Rectal smooth muscle tissue (tissue), 1 donor: ENCODE measurements around the gene TYMS.

Source experiments
- H3K27ac ChIP-seq: one replicate; pipeline ENCODE4 v1.7.0; 2013; ENCODE audit warnings: low read depth, low read length, inconsistent platforms
- H3K27me3 ChIP-seq: one replicate; pipeline ENCODE4 v1.7.0; 2013; ENCODE audit warnings: low read length; ENCODE audit not compliant: control insufficient read depth, insufficient read depth
- H3K36me3 ChIP-seq: one replicate; pipeline ENCODE4 v1.7.0; 2013; ENCODE audit warnings: low read length; ENCODE audit not compliant: control insufficient read depth, insufficient read depth
- H3K4me1 ChIP-seq: one replicate; pipeline ENCODE4 v1.7.0; 2013; ENCODE audit warnings: low read length; ENCODE audit not compliant: control insufficient read depth, insufficient read depth
- H3K4me3 ChIP-seq: one replicate; pipeline ENCODE4 v1.7.0; 2013; ENCODE audit warnings: low read length
- H3K9ac ChIP-seq: one replicate; pipeline ENCODE4 v1.7.0; 2013; ENCODE audit warnings: low read length

The TYMS gene

DNA sequence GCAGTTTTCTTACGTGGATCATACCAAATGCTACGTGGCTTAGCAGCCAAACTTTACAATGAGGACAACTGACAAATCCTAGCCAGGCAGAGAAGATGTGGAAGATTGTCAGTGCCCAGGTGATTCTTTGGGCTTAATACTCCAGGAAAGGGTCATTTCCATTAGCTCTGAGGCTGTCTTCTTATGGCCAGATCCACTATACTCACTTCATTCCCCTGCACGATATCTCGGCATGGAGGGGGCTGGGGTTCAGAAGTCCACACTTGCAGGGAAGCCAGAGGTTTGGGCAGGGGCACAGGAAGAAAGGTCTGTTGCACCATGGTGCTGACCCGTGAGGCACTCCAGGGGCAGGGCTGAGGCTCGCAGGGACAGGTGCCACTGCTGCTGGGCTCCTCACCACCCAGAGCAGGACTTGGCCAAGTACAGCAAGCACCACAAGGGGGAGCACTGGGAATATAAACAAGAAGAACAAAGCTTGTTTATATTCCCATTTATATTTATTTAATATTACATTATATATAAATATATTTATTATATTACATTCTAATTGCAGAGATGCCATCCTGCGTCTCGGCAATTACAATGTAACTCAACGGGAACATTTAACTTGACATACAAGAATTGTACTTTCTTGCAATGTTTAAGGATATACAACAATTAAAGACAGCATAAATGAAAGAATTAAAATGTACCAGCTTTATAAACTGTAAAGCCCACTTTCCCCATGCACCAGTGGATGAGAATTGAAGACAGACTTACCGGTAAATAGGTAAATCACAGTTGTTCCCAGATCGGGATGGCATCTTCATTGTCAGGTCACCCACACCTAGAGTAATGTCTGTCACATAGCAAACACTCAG lies 33.5 kb upstream of the TYMS start:
- no peak overlapping the region for H3K9ac ChIP-seq
- no peak overlapping the region for H3K4me3 ChIP-seq
- no peak overlapping the region for H3K27ac ChIP-seq
- H3K27me3 ChIP-seq: no peaks in the 10 kb centered on the region
- no peaks in the 10 kb centered on the region for H3K36me3 ChIP-seq
- H3K4me1 ChIP-seq: no peaks in the 10 kb centered on the region

DNA sequence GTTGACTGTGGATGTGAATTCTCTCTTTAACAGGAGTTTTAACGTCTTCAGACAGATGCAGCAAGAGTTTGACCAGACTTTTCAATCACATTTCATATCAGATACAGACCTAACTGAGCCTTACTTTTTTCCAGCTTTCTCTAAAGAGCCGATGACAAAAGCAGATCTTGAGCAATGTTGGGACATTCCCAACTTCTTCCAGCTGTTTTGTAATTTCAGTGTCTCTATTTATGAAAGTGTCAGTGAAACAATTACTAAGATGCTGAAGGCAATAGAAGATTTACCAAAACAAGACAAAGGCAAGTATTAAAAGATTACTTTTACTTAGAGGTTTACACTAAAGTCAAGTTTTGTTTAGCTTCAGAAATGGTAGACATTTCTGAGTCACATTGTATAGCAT lies 30.2 kb upstream of the TYMS start:
- H3K4me1 ChIP-seq: no peaks in the 10 kb centered on the region
- H3K9ac ChIP-seq: no peak overlapping the region
- no peaks in the 10 kb centered on the region for H3K27me3 ChIP-seq
- H3K4me3 ChIP-seq: no peak overlapping the region
- no peaks in the 10 kb centered on the region for H3K36me3 ChIP-seq
- H3K27ac ChIP-seq: no peak overlapping the region

DNA sequence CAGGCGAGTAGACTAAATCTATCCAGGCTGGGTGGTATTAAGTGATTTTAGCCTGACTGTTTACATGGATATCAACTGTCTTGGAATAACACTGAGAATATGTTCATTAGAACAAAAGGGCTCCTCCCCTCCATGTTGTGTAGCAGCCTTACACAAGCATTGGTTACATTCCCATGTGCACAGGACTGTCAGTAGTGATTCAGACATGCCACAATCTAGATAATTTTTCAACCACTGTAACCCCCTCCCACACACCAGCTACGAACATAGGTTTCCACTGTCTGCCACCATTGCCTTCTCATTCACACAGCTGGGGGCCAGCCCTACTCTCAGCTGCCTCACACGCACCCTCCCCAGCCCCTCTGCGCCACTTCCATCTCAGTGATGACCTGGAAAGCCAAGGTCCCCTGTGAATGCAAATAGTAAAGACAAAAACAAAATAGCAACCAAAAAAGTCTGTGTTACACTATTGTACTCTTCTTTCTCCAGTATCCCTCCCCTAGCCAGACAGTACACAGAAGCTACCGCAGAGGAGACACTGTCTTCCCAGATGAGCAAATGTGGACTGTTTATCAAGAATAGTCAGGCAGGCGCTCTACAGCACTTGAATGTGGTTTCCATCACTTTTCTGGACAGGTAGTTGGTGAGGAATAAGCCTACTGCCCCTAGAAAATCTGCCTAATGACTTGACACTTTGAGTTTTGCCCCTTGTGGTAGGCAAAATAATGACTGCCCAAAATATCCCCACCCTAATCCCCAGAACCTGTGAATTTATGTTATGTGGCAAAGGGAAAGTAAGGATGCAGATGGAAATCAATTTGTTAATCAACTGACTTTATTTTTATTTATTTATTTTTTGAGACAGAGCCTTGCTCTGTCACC lies 27.9 kb upstream of the TYMS start:
- Histone ChIP-seq H3K9ac (no peak overlapping the region), H3K27ac (no peak overlapping the region), H3K27me3 (no peaks in the 10 kb centered on the region), H3K4me3 (no peak overlapping the region), H3K4me1 (no peaks in the 10 kb centered on the region), H3K36me3 (no peaks in the 10 kb centered on the region)

DNA sequence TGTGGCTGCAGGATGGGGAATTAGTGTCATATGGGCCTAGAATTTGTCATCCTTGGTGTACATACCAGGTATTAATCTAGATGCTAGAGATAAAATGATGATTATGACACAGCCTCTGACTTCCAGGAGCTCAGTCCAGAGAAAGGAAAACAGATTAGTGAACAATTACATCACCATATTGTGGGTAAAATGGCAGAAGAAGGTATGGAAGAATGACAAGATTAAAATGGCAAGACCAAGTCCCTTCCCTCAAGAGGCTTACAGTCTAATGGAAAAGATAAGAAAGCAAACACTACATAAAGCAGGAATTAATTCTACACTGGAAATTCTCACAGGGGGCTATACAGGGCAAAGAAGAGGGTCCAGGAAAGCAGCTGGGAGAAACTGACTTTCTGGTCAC lies 25.9 kb upstream of the TYMS start:
- H3K4me3 ChIP-seq: no peak overlapping the region
- H3K27me3 ChIP-seq: no peaks in the 10 kb centered on the region
- no peak overlapping the region for H3K9ac ChIP-seq
- H3K36me3 ChIP-seq: no peaks in the 10 kb centered on the region
- H3K27ac ChIP-seq: no peak overlapping the region
- no peaks in the 10 kb centered on the region for H3K4me1 ChIP-seq

DNA sequence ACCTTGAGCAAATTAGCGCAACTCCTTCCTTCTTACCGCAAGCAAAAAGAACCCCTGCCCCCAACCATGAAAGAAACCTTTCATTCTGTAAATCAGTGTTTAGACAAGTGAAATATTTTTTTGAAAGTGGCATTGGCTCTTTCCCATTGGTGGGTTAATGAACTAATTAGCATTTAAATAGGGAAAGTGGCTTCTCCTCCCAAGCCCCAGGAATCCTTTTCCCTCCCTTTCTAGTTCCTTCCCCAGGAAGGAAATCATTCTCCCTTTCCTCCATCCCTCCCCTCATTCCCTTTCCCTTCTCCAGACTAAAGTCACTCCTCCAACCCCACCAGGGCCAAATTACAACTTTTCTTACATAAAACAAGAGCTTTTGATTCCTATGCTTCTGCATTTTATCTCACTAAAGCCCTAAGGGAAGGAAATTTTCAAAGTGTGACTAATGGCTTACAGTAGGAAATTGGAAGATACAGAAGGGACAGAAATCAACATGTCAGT lies 22.9 kb upstream of the TYMS start:
- H3K27ac ChIP-seq: no peak overlapping the region
- H3K27me3 ChIP-seq: no peaks in the 10 kb centered on the region
- H3K4me3 ChIP-seq: no peak overlapping the region
- no peaks in the 10 kb centered on the region for H3K4me1 ChIP-seq
- no peak overlapping the region for H3K9ac ChIP-seq
- H3K36me3 ChIP-seq: no peaks in the 10 kb centered on the region

DNA sequence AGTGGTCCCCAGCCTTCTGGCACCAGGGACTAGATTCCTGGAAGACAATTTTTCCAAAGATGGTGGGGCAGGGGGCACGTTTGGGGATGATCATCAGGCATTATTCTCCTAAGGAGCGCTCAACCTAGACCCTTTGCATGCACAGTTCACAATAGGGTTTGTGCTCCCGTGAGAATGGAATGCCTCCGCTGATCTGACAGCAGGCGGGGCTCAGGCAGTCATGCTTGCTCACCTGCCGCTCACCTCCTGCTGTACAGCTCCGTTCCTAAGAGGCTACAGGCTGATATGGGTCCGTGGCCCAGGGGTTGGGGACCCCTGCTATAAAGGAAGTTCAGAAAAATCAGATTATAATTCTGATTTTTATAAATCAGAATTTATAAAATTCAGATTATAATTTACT lies 22.3 kb upstream of the TYMS start:
- no peak overlapping the region for H3K4me3 ChIP-seq
- H3K27ac ChIP-seq: no peak overlapping the region
- H3K4me1 ChIP-seq: no peaks in the 10 kb centered on the region
- no peak overlapping the region for H3K9ac ChIP-seq
- no peaks in the 10 kb centered on the region for H3K27me3 ChIP-seq
- no peaks in the 10 kb centered on the region for H3K36me3 ChIP-seq

DNA sequence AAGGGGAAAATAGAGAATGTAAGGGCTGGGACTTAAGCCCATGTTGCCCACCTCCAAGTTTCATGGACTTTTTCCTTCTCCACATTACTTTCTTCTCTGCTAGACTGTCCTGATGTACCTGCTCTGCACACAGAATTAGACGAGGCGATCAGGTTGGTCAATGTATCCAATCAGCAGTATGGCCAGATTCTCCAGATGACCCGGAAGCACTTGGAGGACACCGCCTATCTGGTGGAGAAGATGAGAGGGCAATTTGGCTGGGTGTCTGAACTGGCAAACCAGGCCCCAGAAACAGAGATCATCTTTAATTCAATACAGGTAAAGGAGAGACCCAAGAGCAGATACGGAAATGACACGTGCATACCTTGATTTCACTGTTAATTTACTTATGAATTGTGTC lies 16.2 kb upstream of the TYMS start:
- Histone ChIP-seq H3K27me3 (no peaks in the 10 kb centered on the region), H3K4me3 (no peak overlapping the region), H3K9ac (no peak overlapping the region), H3K27ac (no peak overlapping the region), H3K4me1 (no peaks in the 10 kb centered on the region), H3K36me3 (no peaks in the 10 kb centered on the region)

DNA sequence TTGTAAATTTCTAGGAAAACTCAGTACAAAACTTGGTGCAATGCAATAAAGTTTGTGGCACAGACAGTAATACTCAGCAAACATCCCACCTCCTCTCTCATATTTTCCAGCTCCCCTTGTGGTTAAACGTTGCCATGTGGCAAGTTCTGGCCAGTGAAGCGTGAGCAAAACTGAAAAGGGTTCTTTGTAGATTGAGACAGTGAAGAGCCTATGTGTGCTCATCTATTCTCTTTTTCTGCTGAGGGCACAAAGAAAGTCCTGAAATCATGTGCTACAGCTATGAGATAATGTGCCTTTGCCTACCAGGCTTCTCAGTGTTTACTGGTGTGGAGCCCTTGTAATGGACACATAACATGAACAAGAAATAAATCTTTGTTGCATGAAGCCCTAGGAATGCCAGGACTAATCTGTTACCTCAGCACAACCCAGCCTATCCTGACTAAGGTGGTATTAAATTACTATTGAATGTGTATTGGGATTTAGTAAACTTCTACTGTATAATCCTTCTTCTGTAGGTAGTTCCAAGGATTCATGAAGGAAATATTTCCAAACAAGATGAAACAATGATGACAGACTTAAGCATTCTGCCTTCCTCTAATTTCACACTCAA lies 13.0 kb upstream of the TYMS start:
- Histone ChIP-seq H3K9ac (no peak overlapping the region), H3K27ac (no peak overlapping the region), H3K4me1 (no peaks in the 10 kb centered on the region)

DNA sequence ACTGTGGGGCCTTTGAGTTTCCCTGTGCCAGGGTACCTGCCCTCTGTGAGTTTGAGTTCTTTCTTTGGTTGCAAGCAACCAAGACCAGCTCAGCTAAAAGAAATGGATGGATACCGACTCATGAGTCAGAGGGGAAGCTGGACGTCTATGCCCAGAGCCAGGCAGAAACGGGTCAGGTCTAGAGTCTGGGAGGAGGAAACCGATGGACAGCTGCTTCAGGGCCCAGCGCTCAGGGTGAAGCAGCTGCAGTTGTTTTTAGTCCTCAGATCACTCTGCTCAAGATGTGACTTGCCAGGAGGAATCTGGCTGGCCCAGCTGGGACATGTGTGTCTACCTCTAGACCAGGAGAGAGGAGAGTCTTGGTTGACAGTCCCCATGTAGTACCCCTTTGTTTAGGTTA lies 10.1 kb upstream of the TYMS start:
- Histone ChIP-seq H3K4me3 (no peak overlapping the region), H3K27me3 (no peaks in the 10 kb centered on the region), H3K27ac (no peak overlapping the region), H3K4me1 (no peaks in the 10 kb centered on the region), H3K36me3 (no peaks in the 10 kb centered on the region), H3K9ac (no peak overlapping the region)

More for the DNA sequence above, 13.0 kb upstream of the TYMS start:
- H3K27me3 ChIP-seq: no peaks in the 10 kb centered on the region
- H3K36me3 ChIP-seq: no peaks in the 10 kb centered on the region
- H3K4me3 ChIP-seq: no peak overlapping the region

DNA sequence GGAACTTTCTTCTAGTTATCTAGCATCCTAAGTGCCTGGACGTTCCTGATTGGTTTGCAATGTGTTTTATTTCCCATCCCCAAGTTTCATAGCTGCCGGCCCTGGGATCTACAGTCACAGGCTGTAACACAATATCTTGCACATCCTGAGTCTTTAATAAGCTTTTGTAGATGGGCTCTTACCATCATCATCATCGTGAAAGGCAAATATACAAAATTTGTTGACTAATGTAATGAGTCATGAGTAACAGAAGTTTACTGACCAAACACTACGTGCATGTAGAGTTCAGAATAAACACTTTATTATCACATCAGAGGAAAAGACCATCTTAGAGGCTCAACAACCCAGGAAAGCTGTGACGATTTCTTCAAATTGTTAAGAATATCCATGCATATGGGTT lies 8.1 kb upstream of the TYMS start:
- H3K9ac ChIP-seq: no peak overlapping the region
- H3K36me3 ChIP-seq: no peaks in the 10 kb centered on the region
- H3K4me1 ChIP-seq: no peaks in the 10 kb centered on the region
- no peak overlapping the region for H3K27ac ChIP-seq
- no peak overlapping the region for H3K4me3 ChIP-seq
- H3K27me3 ChIP-seq: no peaks in the 10 kb centered on the region

DNA sequence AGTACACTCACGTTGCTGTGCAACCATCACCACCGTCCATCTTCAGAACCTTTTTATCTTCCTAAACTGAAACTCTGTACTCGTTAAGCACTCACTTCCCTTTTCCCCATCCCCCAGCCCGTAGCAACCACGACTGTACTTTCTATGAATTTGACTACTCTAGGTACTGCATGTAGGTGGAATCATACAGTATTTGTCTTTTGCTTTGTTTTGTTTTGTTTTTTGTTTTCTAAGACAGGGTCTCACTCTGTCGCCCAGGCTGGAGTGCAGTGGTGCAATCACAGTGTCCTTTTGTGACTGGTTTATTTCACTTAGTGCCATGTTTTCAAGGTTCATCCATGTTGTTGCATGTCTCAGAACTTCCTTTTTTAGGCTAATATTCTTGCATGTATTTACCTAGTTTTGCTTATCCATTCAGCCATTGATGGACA lies 7.0 kb upstream of the TYMS start:
- Histone ChIP-seq H3K4me1 (no peaks in the 10 kb centered on the region), H3K27ac (no peak overlapping the region), H3K9ac (no peak overlapping the region), H3K36me3 (no peaks in the 10 kb centered on the region), H3K27me3 (no peaks in the 10 kb centered on the region), H3K4me3 (no peak overlapping the region)

DNA sequence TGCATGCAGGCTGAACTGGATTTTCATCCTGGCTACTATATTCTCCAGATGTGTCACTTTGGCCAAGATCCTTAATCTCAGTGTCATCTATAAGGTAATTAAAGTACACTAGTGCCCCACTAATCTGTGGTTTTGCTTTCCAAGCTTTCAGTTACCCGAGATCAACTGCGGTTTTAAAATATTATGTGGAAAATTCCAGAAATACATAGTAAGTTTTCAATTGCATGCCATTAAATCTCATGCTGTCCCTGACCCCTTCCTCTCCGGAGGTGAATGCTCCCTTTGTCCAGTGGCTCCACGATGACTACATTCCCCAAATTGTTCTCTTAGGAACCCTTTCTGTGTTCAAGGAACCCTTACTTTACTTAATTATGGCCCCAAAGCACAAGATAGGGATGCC lies 5.3 kb upstream of the TYMS start:
- no peaks in the 10 kb centered on the region for H3K4me1 ChIP-seq
- H3K9ac ChIP-seq: no peak overlapping the region
- H3K27ac ChIP-seq: no peak overlapping the region
- H3K36me3 ChIP-seq: no peaks in the 10 kb centered on the region
- H3K4me3 ChIP-seq: no peak overlapping the region
- H3K27me3 ChIP-seq: no peaks in the 10 kb centered on the region
